C4-2B (cell line): ENCODE results near the gene SEC63.

Experiments
- CTCF ChIP-seq: fragments of 450-650 bp; conservative IDR thresholded peaks from 2 replicates; pipeline ENCODE4 v1.5.1; 2017; ENCODE audit warnings: mild to moderate bottlenecking
- ZFX ChIP-seq: fragments of 450-650 bp; IDR thresholded peaks from 2 replicates; pipeline ENCODE4 v1.6.1; 2017

- TF ChIP-seq CTCF (no peak), ZFX (no peak)
Observed at GRCh38 chr6:107894809-107895396, 63.1 kb downstream of the SEC63 start.
